Activated T-cell treated with anti-CD3 and anti-CD28 coated beads for 48 hours (primary cell): ENCODE measurements around the gene PTPN1.
"Not testable (repeated sequence)": the region's sequence is repeated elsewhere in the genome, so short reads cannot be mapped to it uniquely, and the experiment has no call there.

Source experiments
- DNase-seq: peaks from one replicate; pipeline ENCODE4 v3.0.0-alpha.2; 2020; ENCODE audit warnings: low read depth

PTPN1 gene

GRCh38 chr20:50532221-50532620 is 22.0 kb downstream of the PTPN1 start:
- no peak for DNase-seq

GRCh38 chr20:50533061-50533460 is 22.9 kb downstream of the PTPN1 start:
- no peak for DNase-seq

GRCh38 chr20:50533464-50533863 is 23.3 kb downstream of the PTPN1 start:
- DNase-seq, result no peak

GRCh38 chr20:50534567-50534966 is 24.4 kb downstream of the PTPN1 start:
- DNase-seq, result no peak

GRCh38 chr20:50535162-50535561 is 25.0 kb downstream of the PTPN1 start:
- no peak for DNase-seq

GRCh38 chr20:50536333-50536732 is 26.1 kb downstream of the PTPN1 start:
- no peak for DNase-seq

GRCh38 chr20:50537546-50538201 is 27.5 kb downstream of the PTPN1 start:
- DNase-seq, result no peak

- DNase-seq, result no peak
These were observed 28.1 kb downstream of the PTPN1 start for GRCh38 chr20:50538276-50538675.

- DNase-seq, result not testable (repeated sequence)
These were observed 29.6 kb downstream of the PTPN1 start for GRCh38 chr20:50539798-50540197.

- no peak for DNase-seq
These were observed 30.7 kb downstream of the PTPN1 start for GRCh38 chr20:50540620-50541605.

- DNase-seq, result no peak
These were observed 31.4 kb downstream of the PTPN1 start for GRCh38 chr20:50541606-50542041.

GRCh38 chr20:50543326-50543725 is 33.1 kb downstream of the PTPN1 start:
- no peak for DNase-seq

GRCh38 chr20:50545126-50545525 is 34.9 kb downstream of the PTPN1 start:
- DNase-seq, result no peak

GRCh38 chr20:50546729-50547314 is 36.6 kb downstream of the PTPN1 start:
- DNase-seq, result no peak

- no peak for DNase-seq
These were observed 37.8 kb downstream of the PTPN1 start for GRCh38 chr20:50547964-50548363.

- no peak for DNase-seq
These were observed 38.2 kb downstream of the PTPN1 start for GRCh38 chr20:50548396-50548795.

- no peak for DNase-seq
These were observed 40.3 kb downstream of the PTPN1 start for GRCh38 chr20:50550531-50550930.

GRCh38 chr20:50551288-50551687 is 41.1 kb downstream of the PTPN1 start:
- no peak for DNase-seq

GRCh38 chr20:50552979-50553378 is 42.8 kb downstream of the PTPN1 start:
- no peak for DNase-seq

GRCh38 chr20:50554694-50555579 is 44.8 kb downstream of the PTPN1 start:
- no peak for DNase-seq

GRCh38 chr20:50555662-50556061 is 45.5 kb downstream of the PTPN1 start:
- DNase-seq, result no peak
